ENCODE data around the gene NBAS. TPM values are rescaled to one million over a fixed set of nuclear protein-coding genes. Genes with fewer than 3 reads are reported as not detected.
"Not testable (repeated sequence)": the region's sequence is repeated elsewhere in the genome, so short reads cannot be mapped to it uniquely, and the experiment has no call there.

The NBAS gene
- total and polyA plus RNA-seq, 2 donors: 26.0 to 118 TPM

GRCh38 chr2:15511686-15512085, 49.4 kb downstream of the NBAS start:
- Histone ChIP-seq H3K4me3 (ENCODE audit: low read depth, low read length) (no peak overlapping the region), H3K4me1 (ENCODE audit: insufficient read depth) (no peaks in the 10 kb centered on the region), H3K27ac (ENCODE audit: low read depth) (no peak overlapping the region), H3K36me3 (ENCODE audit: insufficient read depth) (no peaks in the 10 kb centered on the region)
- DNase-seq (ENCODE audit: extremely low spot score): no peak
- 82% methylated on average over 1 of the region's 1 CpG for WGBS

DNA sequence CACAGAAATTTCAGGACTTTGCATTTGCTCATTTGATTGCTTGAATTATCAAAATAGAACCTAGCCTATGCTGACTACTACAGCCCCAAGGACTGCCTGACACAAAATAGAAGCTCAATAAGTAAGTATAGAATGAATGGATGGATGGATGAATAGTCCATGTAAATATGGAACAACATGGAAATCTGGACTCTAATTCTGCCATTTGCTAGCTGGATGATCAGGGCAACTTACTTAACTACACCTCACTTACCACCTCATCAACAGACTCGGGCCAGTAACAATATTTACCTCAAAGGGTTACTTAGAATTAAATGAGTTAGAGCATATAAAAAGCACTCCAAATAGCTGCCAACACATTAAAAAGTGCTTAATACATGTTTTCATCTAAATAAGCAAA, 50.6 kb downstream of the NBAS start:
- Histone ChIP-seq H3K36me3 (ENCODE audit: insufficient read depth) (no peaks in the 10 kb centered on the region), H3K4me3 (ENCODE audit: low read depth, low read length) (no peak overlapping the region), H3K4me1 (ENCODE audit: insufficient read depth) (no peaks in the 10 kb centered on the region), H3K27ac (ENCODE audit: low read depth) (no peak overlapping the region)
- 93% methylated on average over 1 of the region's 1 CpG for WGBS
- DNase-seq (ENCODE audit: extremely low spot score): no peak

- no peak overlapping the region for H3K4me3 ChIP-seq (ENCODE audit: low read depth, low read length)
- no peak overlapping the region for H3K27ac ChIP-seq (ENCODE audit: low read depth)
- no peak for DNase-seq (ENCODE audit: extremely low spot score)
- no peaks in the 10 kb centered on the region for H3K4me1 ChIP-seq (ENCODE audit: insufficient read depth)
- no peaks in the 10 kb centered on the region for H3K36me3 ChIP-seq (ENCODE audit: insufficient read depth)
- WGBS: 100% methylated on average over 3 of the region's 3 CpGs
Measured at GRCh38 chr2:15510131-15510530, 51.0 kb downstream of the NBAS start.

DNA sequence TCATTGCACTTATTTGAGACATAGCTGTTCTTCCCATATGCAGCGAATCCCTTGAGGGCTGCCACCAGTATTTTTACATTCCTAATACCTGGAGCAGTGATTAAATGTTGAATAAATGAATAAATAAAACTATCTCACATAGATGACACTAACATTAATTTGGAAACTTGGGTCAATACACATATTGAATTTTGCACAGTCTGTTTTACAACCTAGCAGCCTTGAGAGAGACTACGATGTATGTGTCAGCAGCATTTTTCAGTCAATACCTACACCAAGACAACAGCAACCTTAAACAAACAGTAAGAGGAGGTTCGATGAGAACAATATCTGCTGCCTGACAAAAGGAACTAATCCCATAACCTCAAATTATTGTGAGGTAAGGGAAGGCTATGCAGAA, 53.4 kb downstream of the NBAS start:
- DNase-seq (ENCODE audit: extremely low spot score): no peak
- Histone ChIP-seq H3K4me3 (ENCODE audit: low read depth, low read length) (no peak overlapping the region), H3K36me3 (ENCODE audit: insufficient read depth) (no peaks in the 10 kb centered on the region), H3K4me1 (ENCODE audit: insufficient read depth) (no peaks in the 10 kb centered on the region), H3K27ac (ENCODE audit: low read depth) (no peak overlapping the region)
- 95% methylated on average over 3 of the region's 3 CpGs for WGBS

- no peak for DNase-seq (ENCODE audit: extremely low spot score)
- Histone ChIP-seq H3K4me3 (ENCODE audit: low read depth, low read length) (no peak overlapping the region), H3K36me3 (ENCODE audit: insufficient read depth) (no peaks in the 10 kb centered on the region), H3K27ac (ENCODE audit: low read depth) (no peak overlapping the region), H3K4me1 (ENCODE audit: insufficient read depth) (no peaks in the 10 kb centered on the region)
- WGBS: 76% methylated on average over 1 of the region's 1 CpG
Measured at GRCh38 chr2:15507061-15507460, 54.1 kb downstream of the NBAS start.

DNA sequence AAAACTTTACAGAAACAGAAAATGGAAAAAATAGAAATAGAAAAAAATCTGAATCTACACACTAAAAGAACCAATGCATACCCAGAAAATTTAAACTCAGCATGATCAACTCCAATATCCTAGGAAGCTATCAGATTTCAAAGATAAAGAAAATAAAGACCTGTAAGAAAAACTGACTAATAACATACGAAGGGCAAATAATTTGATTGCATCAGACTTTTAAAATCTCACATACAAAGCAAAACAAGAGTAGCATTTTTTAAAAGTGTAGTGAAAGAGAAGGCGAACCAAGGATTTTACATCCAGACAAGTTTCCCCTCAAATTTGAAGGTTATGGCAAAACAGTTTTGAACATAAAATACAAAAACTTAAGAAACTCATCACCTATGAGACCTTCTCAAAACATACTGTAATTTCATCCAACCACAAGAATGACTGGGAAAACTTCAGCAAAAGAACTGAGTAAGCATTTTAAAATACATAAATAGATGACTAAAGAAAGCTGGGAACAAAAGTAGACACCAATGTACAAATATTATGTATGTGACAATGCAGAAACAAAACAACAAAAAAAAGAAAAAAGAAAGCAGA, 54.8 kb downstream of the NBAS start:
- Histone ChIP-seq H3K4me3 (ENCODE audit: low read depth, low read length) (no peak overlapping the region), H3K4me1 (ENCODE audit: insufficient read depth) (no peaks in the 10 kb centered on the region), H3K27ac (ENCODE audit: low read depth) (no peak overlapping the region), H3K36me3 (ENCODE audit: insufficient read depth) (no peaks in the 10 kb centered on the region)
- 81% methylated on average over 2 of the region's 2 CpGs for WGBS
- DNase-seq (ENCODE audit: extremely low spot score): no peak

DNA sequence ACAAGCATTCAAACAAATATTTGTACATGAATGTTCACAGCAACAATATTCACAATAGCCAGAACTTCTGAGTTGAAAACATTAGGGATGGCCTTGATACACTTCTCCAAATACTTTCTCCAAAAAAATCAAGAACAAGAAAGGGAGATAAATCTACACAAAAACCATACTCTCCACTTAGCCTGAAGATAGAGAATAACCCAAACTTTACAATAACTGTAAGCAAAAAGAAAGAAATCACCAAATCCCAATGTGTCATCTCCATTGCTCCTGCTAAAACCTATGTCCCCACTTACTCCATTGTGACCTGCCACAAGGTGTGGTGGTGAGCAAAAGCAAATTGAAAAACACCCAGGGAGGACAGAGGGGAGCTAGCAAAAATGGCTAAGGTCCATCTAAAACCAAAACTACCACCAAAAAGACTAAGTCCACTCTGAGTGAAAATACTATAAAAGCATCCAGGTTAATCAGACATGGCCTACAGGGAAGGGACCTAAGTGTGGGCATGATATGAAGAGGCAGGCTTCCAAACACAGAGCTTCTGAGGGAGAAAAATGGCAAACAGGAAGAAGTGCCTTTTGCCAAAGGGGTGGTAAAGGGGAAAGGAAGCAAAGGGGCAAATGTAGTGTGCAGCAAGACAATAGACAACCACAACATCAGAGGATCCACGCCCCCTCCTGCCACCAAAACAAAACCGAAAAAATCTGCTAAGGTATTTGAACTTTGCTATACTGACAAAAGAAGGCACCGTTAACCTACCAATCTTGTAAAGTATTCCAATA, 56.1 kb downstream of the NBAS start:
- no peak overlapping the region for H3K4me3 ChIP-seq (ENCODE audit: low read depth, low read length)
- H3K36me3 ChIP-seq (ENCODE audit: insufficient read depth): no peaks in the 10 kb centered on the region
- DNase-seq (ENCODE audit: extremely low spot score): no peak
- H3K4me1 ChIP-seq (ENCODE audit: insufficient read depth): no peaks in the 10 kb centered on the region
- WGBS: 94% methylated on average over 3 of the region's 3 CpGs
- no peak overlapping the region for H3K27ac ChIP-seq (ENCODE audit: low read depth)

DNA sequence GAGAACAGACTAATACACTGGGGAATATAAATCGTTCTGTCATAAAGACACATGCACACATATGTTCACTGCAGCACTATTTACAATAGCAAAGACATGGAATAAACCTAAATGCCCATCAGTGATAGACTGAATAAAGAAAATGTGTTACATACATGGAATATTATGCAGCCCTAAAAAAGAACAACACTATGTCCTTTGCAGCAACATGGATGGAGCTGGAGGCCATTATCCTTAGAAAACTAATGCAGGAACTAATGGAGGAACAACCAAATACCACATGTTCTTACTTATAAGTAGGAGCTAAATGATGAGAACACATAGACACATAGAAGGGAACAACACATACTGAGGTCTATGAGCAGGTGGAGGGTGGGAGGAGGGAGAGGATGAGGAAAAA, 61.9 kb downstream of the NBAS start:
- DNase-seq (ENCODE audit: extremely low spot score): not testable (repeated sequence)
- 98% methylated on average over 1 of the region's 1 CpG for WGBS

DNA sequence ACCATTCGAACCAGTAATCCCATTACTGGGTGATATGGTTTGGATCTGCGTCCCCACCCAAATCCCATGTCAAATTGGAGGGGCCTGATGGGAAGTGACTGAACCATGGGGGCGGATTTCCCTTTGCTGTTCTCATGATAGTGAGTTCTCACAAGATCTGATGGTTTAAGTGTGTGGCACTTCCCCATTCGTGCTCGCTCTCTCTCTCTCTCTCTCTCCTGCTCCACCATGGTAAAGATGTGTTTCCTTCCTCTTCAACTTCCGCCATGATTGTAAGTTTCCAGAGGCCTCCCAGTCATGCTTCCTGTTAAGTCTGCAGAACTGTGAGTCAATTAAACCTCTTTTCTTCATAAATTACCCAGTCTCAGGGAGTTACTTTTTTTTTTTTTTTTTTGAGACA, 62.6 kb downstream of the NBAS start:
- Histone ChIP-seq H3K4me3 (ENCODE audit: low read depth, low read length) (no peak overlapping the region), H3K27ac (ENCODE audit: low read depth) (no peak overlapping the region), H3K4me1 (ENCODE audit: insufficient read depth) (no peaks in the 10 kb centered on the region), H3K36me3 (ENCODE audit: insufficient read depth) (no peaks in the 10 kb centered on the region)
- no peak for DNase-seq (ENCODE audit: extremely low spot score)
- WGBS: 96% methylated on average over 6 of the region's 6 CpGs

More for the DNA sequence above, 61.9 kb downstream of the NBAS start:
- not testable (repeated sequence) for H3K36me3 ChIP-seq (ENCODE audit: insufficient read depth); H3K4me1 ChIP-seq (ENCODE audit: insufficient read depth); H3K4me3 ChIP-seq (ENCODE audit: low read depth, low read length); H3K27ac ChIP-seq (ENCODE audit: low read depth)

GRCh38 chr2:15494877-15495276, 66.3 kb downstream of the NBAS start:
- H3K27ac ChIP-seq (ENCODE audit: low read depth): no peak overlapping the region
- H3K4me1 ChIP-seq (ENCODE audit: insufficient read depth): no peaks in the 10 kb centered on the region
- WGBS: 84% methylated on average over 5 of the region's 5 CpGs
- DNase-seq (ENCODE audit: extremely low spot score): no peak
- no peak overlapping the region for H3K4me3 ChIP-seq (ENCODE audit: low read depth, low read length)
- peaks cover 2% of the 10 kb centered on the region for H3K36me3 ChIP-seq (ENCODE audit: insufficient read depth)

- Histone ChIP-seq H3K27ac (ENCODE audit: low read depth) (no peak overlapping the region), H3K36me3 (ENCODE audit: insufficient read depth) (peaks cover 2% of the 10 kb centered on the region), H3K4me1 (ENCODE audit: insufficient read depth) (no peaks in the 10 kb centered on the region), H3K4me3 (ENCODE audit: low read depth, low read length) (no peak overlapping the region)
- WGBS: 96% methylated on average over 4 of the region's 4 CpGs
- DNase-seq (ENCODE audit: extremely low spot score): no peak
Measured at GRCh38 chr2:15492773-15493325, 68.3 kb downstream of the NBAS start.

DNA sequence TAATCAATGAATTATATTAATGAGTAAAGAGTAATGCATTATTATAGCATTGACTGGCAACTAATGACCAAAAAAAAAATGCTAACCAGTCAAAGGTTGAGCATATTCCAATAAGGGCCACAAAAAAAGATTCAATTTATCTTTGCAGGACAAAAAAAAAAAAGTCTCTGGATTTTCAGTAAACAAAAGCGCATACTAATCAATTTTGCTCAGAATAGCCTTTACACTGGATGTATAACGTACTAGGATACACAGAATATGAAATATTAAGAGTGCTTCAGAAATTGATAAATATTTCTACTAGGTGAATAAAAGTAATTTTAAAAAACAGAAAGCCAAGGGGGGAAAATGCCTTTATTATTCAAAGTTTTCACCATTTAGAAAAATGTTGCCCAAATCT, 74.4 kb downstream of the NBAS start:
- over 99% methylated on average over 2 of the region's 2 CpGs for WGBS
- H3K36me3 ChIP-seq (ENCODE audit: insufficient read depth): no peaks in the 10 kb centered on the region
- no peak overlapping the region for H3K4me3 ChIP-seq (ENCODE audit: low read depth, low read length)
- H3K4me1 ChIP-seq (ENCODE audit: insufficient read depth): no peaks in the 10 kb centered on the region
- no peak for DNase-seq (ENCODE audit: extremely low spot score)
- H3K27ac ChIP-seq (ENCODE audit: low read depth): no peak overlapping the region

- Histone ChIP-seq H3K4me1 (ENCODE audit: insufficient read depth) (no peaks in the 10 kb centered on the region), H3K36me3 (ENCODE audit: insufficient read depth) (peaks cover under 1% of the 10 kb centered on the region), H3K27ac (ENCODE audit: low read depth) (no peak overlapping the region), H3K4me3 (ENCODE audit: low read depth, low read length) (no peak overlapping the region)
- WGBS: 96% methylated on average over 5 of the region's 5 CpGs
- DNase-seq (ENCODE audit: extremely low spot score): no peak
Measured at GRCh38 chr2:15485949-15486348, 75.2 kb downstream of the NBAS start.

DNA sequence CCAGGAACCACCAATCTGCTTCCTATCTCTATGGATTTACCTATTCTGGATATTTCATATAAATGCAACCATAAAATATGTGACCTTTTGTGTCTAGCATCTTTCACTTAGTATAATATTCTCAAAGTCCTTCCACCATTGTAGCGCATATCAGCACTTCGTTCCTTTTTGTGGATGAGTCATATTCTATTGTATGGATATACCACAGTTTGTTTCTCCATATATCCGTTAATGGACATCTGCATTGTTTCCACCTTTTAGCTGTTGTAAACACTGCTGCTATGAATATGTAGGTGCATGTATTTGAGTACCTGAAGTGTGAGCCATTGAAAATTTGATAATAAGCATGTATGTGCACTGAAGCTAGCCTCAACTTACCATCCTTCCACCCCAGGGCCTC, 80.1 kb downstream of the NBAS start:
- WGBS: 97% methylated on average over 3 of the region's 3 CpGs
- no peak for DNase-seq (ENCODE audit: extremely low spot score)
- no peaks in the 10 kb centered on the region for H3K4me1 ChIP-seq (ENCODE audit: insufficient read depth)
- H3K36me3 ChIP-seq (ENCODE audit: insufficient read depth): peaks cover 6% of the 10 kb centered on the region
- H3K27ac ChIP-seq (ENCODE audit: low read depth): no peak overlapping the region
- no peak overlapping the region for H3K4me3 ChIP-seq (ENCODE audit: low read depth, low read length)

Measured in urinary bladder (tissue), 4 donors.